ENCODE measurements around the gene FNIP2. TPM values are rescaled to one million over a fixed set of nuclear protein-coding genes. Genes with fewer than 3 reads are reported as not detected.

FNIP2 gene
- total RNA-seq, 1 experiment from 2014 or later, result 16.1 TPM

DNA sequence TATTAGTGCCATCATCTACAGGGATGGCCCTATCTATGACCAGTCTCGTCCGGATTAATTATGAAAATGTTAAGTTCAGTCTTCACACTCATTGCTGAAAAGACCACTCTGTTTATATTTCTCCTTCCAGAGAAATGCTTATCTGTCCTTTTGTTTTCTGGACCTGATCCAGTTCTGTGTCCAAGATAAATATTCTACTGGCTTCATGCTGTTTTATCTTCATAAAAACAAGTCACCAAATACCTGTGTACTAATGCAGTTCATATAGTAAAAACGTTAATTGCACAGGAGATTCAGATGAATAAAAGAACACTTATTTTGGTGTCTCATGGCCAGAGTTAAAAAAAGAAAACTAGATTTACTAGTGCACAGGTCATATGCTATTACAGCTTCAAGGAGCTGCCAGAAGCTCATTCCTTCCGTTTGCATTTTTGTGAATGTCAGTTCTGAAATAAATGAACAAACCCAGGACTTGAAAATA is 17.3 kb downstream of the FNIP2 start:
- TF ChIP-seq, protein P1, sequence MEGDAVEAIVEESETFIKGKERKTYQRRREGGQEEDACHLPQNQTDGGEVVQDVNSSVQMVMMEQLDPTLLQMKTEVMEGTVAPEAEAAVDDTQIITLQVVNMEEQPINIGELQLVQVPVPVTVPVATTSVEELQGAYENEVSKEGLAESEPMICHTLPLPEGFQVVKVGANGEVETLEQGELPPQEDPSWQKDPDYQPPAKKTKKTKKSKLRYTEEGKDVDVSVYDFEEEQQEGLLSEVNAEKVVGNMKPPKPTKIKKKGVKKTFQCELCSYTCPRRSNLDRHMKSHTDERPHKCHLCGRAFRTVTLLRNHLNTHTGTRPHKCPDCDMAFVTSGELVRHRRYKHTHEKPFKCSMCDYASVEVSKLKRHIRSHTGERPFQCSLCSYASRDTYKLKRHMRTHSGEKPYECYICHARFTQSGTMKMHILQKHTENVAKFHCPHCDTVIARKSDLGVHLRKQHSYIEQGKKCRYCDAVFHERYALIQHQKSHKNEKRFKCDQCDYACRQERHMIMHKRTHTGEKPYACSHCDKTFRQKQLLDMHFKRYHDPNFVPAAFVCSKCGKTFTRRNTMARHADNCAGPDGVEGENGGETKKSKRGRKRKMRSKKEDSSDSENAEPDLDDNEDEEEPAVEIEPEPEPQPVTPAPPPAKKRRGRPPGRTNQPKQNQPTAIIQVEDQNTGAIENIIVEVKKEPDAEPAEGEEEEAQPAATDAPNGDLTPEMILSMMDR (conservative IDR thresholded peaks at IDR 0.05; ENCODE audit: low read depth, low read length), result no peak
- no peak for TF ChIP-seq EZH2 (IDR thresholded peaks at IDR 0.05; ENCODE audit: borderline replicate concordance, low read depth, low read length, poor library complexity, severe bottlenecking)
- H3K27me3 ChIP-seq (replicated peaks; ENCODE audit: insufficient read depth, low read depth, low read length, poor library complexity), result no peaks in the 10 kb centered on the region
- intact Hi-C loops (cut with micrococcal nuclease; ENCODE audit: unreplicated experiment), result no loop called here
- BruUV-seq (replicated peaks), result no TSS peak
- H3K4me3 ChIP-seq (ENCODE audit: low read depth, low read length, poor library complexity, severe bottlenecking), result no peak overlapping the region
- ChIA-PET POLR2A (ENCODE audit: low non-redundant PET) (no interaction called here), CTCF (no interaction called here)
- no peaks in the 10 kb centered on the region for H3K4me1 ChIP-seq (ENCODE audit: insufficient read depth, low read length, poor library complexity, severe bottlenecking)
- no peak overlapping the region for H3K27ac ChIP-seq (ENCODE audit: low read depth, low read length, poor library complexity, severe bottlenecking)
- no peaks in the 10 kb centered on the region for H3K9me3 ChIP-seq (ENCODE audit: low read depth, low read length, poor library complexity, severe bottlenecking)
- H3K36me3 ChIP-seq (ENCODE audit: insufficient read depth, low read length, poor library complexity, severe bottlenecking), result no peaks in the 10 kb centered on the region
- no peak for DNase-seq (ENCODE audit: low spot score)

GRCh38 chr4:158786955-158787354 is 18.1 kb downstream of the FNIP2 start:
- H3K9me3 ChIP-seq (ENCODE audit: low read depth, low read length, poor library complexity, severe bottlenecking), result no peaks in the 10 kb centered on the region
- no peaks in the 10 kb centered on the region for H3K36me3 ChIP-seq (ENCODE audit: insufficient read depth, low read length, poor library complexity, severe bottlenecking)
- H3K4me1 ChIP-seq (ENCODE audit: insufficient read depth, low read length, poor library complexity, severe bottlenecking), result no peaks in the 10 kb centered on the region
- no peak for DNase-seq (ENCODE audit: low spot score)
- CTCF ChIA-PET, result no interaction called here
- H3K27ac ChIP-seq (ENCODE audit: low read depth, low read length, poor library complexity, severe bottlenecking), result no peak overlapping the region
- no TSS peak for BruUV-seq (replicated peaks)
- TF ChIP-seq EZH2 (IDR thresholded peaks at IDR 0.05; ENCODE audit: borderline replicate concordance, low read depth, low read length, poor library complexity, severe bottlenecking), result no peak
- TF ChIP-seq, protein P1 (conservative IDR thresholded peaks at IDR 0.05; ENCODE audit: low read depth, low read length), result no peak
- H3K4me3 ChIP-seq (ENCODE audit: low read depth, low read length, poor library complexity, severe bottlenecking), result no peak overlapping the region
- intact Hi-C loops (cut with micrococcal nuclease; ENCODE audit: unreplicated experiment), result no loop called here
- POLR2A ChIA-PET (ENCODE audit: low non-redundant PET), result no interaction called here
- no peaks in the 10 kb centered on the region for H3K27me3 ChIP-seq (replicated peaks; ENCODE audit: insufficient read depth, low read depth, low read length, poor library complexity)

DNA sequence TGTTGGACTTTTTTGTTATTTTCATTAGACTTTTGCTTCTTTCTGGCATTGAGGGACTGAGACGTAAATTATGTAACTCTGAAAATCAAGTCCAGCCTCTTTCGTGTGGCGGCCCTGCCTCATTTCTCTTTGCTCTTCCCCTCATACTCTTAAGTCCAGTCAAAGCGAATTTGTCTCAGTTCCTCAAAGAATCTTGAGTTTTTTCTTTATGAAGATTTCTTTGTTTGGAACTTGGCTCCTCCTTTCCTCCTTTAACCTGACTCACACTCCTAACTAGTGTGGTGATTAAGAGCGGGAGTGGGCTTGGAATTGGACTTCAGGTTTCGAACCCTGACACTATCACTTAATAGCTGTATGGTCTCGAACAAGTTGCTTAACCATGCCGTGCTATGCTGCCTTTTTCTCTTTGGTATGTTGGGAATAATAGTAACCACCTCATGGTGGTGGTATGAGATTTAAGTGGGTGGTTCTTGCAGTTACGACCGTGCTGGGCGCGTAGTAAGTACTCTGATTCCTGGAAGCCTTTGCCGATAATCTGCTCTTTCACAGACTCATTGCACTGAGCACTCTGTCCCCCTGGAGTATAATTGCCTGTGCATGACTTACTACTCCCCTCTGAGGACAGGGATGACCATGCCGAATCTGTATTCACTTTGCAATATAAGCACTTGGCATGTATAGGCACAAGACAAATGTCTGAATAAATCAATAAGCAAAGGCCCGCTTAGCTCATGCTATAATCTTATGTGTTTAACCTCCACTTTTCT is 19.1 kb downstream of the FNIP2 start:
- DNase-seq (ENCODE audit: low spot score), result no peak
- no TSS peak for BruUV-seq (replicated peaks)
- ChIA-PET POLR2A (ENCODE audit: low non-redundant PET) (no interaction called here), CTCF (no interaction called here)
- TF ChIP-seq, protein P1 (conservative IDR thresholded peaks at IDR 0.05; ENCODE audit: low read depth, low read length), result no peak
- TF ChIP-seq EZH2 (IDR thresholded peaks at IDR 0.05; ENCODE audit: borderline replicate concordance, low read depth, low read length, poor library complexity, severe bottlenecking), result no peak
- Histone ChIP-seq H3K4me3 (ENCODE audit: low read depth, low read length, poor library complexity, severe bottlenecking) (no peak overlapping the region), H3K27ac (ENCODE audit: low read depth, low read length, poor library complexity, severe bottlenecking) (no peak overlapping the region), H3K9me3 (ENCODE audit: low read depth, low read length, poor library complexity, severe bottlenecking) (no peaks in the 10 kb centered on the region), H3K27me3 (replicated peaks; ENCODE audit: insufficient read depth, low read depth, low read length, poor library complexity) (no peaks in the 10 kb centered on the region), H3K4me1 (ENCODE audit: insufficient read depth, low read length, poor library complexity, severe bottlenecking) (no peaks in the 10 kb centered on the region), H3K36me3 (ENCODE audit: insufficient read depth, low read length, poor library complexity, severe bottlenecking) (no peaks in the 10 kb centered on the region)
- intact Hi-C loops (cut with micrococcal nuclease; ENCODE audit: unreplicated experiment), result no loop called here

Measured in A673 (cell line).